Activated naive CD4-positive, alpha-beta T cell treated with anti-CD3 and anti-CD28 coated beads, Interleukin-2, amount 10 ng/mL, durations not matched to agents 7 days and 5 days (primary cell): ENCODE results near the gene KRTAP10-12.
"Not testable (repeated sequence)": the region's sequence is repeated elsewhere in the genome, so short reads cannot be mapped to it uniquely, and the experiment has no call there.

ENCODE experiments used
- CTCF ChIA-PET: fragments of 350-600 bp; sonication (Branson Sonifier 250); formaldehyde crosslinking; loops from one replicate; lab custom pipeline; 2021; ENCODE audit warnings: antibody characterized with exemption; lab: Charles Lee
- DNase-seq: peaks from one replicate; pipeline ENCODE4 v3.0.0-alpha.2; 2020
- H3K27ac Mint-ChIP-seq: one replicate; pipeline ENCODE4 v1.8.0; 2021; ENCODE audit warnings: mild to moderate bottlenecking, moderate library complexity, mixed read lengths
- H3K27me3 Mint-ChIP-seq: one replicate; pipeline ENCODE4 v1.8.0; 2021; ENCODE audit warnings: mild to moderate bottlenecking, mixed read lengths
- H3K36me3 Mint-ChIP-seq: one replicate; pipeline ENCODE4 v1.8.0; 2021; ENCODE audit warnings: mixed read lengths
- H3K4me1 Mint-ChIP-seq: one replicate; pipeline ENCODE4 v1.8.0; 2021; ENCODE audit warnings: mixed read lengths
- H3K4me3 Mint-ChIP-seq: one replicate; pipeline ENCODE4 v1.8.0; 2021; ENCODE audit warnings: mild to moderate bottlenecking, moderate library complexity, mixed read lengths
- H3K9me3 Mint-ChIP-seq: one replicate; pipeline ENCODE4 v1.8.0; 2021; ENCODE audit warnings: mixed read lengths

KRTAP10-12 gene

DNA sequence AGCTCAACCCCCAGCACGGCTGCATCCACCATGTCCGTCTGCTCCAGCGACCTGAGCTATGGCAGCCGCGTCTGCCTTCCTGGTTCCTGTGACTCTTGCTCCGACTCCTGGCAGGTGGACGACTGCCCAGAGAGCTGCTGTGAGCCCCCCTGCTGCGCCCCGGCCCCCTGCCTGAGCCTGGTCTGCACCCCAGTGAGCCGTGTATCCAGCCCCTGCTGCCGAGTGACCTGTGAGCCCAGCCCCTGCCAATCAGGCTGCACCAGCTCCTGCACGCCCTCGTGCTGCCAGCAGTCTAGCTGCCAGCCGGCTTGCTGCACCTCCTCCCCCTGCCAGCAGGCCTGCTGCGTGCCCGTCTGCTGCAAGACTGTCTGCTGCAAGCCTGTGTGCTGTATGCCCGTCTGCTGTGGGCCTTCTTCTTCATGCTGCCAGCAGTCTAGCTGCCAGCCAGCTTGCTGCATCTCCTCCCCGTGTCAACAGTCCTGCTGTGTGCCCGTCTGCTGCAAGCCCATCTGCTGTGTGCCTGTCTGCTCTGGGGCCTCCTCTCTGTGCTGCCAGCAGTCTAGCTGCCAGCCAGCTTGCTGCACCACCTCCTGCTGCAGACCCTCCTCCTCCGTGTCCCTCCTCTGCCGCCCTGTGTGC is at the start of gene KRTAP10-12:
Gene KRTAP10-12 (plus strand): TSS at position 1 of the 639 bp plus-strand sequence. CDS start 30 bp downstream, at position 31.
- peaks cover 76% of the 10 kb centered on the region for H3K27me3 Mint-ChIP-seq
- CTCF ChIA-PET: interaction anchor here (1.4 kb wide), 1 partner anchor 96 kb away, joined by 3 read pairs; no protein-coding TSS in a partner anchor
- H3K4me3 Mint-ChIP-seq, H3K4me1 Mint-ChIP-seq, H3K27ac Mint-ChIP-seq, DNase-seq, H3K36me3 Mint-ChIP-seq: not testable (repeated sequence)
- peaks cover 10% of the 10 kb centered on the region for H3K9me3 Mint-ChIP-seq

GRCh38 chr21:44647222-44647552 is 49.8 kb upstream of the KRTAP10-12 start:
- Mint-ChIP-seq H3K9me3 (peaks cover 30% of the 10 kb centered on the region), H3K27me3 (peaks cover 22% of the 10 kb centered on the region), H3K4me3 (no peak overlapping the region), H3K4me1 (no peaks in the 10 kb centered on the region), H3K27ac (no peak overlapping the region), H3K36me3 (peaks cover 11% of the 10 kb centered on the region)
- CTCF ChIA-PET: interaction anchor here (1.8 kb wide), 1 partner anchor 10 kb away, joined by 4 read pairs; the partner anchor contains the start of gene KRTAP12-3
- DNase-seq: no peak

DNA sequence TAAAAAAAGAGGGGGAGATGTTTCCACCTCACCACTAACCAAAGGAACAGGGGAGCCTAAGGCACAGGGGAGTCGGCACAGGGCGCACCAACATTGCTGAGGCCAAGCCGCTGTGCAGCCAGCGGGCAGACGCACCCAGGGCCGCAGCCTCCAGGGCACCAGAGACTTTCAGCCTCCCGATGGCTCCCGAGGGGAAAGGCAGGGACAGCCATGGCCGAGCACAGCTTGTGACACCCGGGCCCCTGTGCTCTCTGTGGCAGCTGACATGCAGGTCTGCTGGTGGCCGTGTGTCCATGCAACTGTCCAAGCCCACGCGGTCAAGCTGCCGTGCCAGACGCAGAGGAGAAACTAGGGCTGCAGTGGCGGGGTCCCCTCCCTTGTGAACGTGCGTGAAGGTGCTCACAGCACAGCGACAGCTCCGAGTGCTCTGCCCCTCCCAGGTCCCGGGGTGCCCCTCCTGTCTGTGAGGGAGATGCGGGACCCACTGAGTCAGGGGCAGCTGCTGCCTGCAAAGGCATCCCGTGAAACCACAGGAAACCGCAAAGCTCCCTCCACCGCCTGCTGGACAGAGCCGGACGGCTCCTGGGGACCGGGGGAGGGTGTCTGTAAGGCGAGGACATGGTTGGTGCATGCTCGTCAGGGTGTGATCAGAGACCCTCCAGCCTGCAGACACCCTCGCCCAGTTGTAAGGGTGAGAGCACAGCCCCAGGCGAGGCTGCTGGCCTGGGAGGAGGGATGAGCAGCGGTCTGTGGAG is 48.2 kb upstream of the KRTAP10-12 start:
- CTCF ChIA-PET: no interaction called here
- H3K36me3 Mint-ChIP-seq: peaks cover 18% of the 10 kb centered on the region
- H3K4me1 Mint-ChIP-seq: peaks cover 3% of the 10 kb centered on the region
- no peak overlapping the region for H3K4me3 Mint-ChIP-seq
- DNase-seq: no peak
- H3K9me3 Mint-ChIP-seq: peaks cover 27% of the 10 kb centered on the region
- H3K27ac Mint-ChIP-seq: no peak overlapping the region
- H3K27me3 Mint-ChIP-seq: peaks cover 20% of the 10 kb centered on the region

DNA sequence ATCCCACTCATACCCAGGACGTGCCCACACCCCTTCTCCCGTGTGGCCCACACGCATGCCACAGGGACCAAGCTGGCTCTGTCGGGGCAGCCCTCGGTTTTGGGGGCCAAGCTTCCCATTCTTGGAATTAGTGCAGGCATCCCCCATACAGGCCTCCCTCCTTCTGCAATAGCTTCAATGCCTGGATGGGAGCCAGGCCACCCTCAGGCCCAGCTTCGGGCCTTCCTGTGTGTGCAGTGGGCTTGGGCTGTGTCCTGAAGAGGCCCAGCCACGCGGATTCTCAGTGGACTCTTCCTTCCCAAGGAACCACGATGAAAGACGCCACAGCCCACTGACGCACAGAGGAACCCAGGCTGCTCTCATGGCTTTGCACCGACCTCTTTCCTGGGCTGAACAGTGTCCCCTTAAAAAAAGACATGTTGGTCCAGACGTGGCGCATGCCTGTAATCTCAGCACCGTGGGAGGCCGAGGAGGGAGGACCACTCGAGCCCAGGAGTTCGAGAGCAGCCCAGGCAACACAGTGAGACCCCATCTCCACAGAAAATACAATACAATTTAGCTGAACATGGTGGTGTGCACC is 47.4 kb upstream of the KRTAP10-12 start:
- Mint-ChIP-seq H3K36me3 (peaks cover 22% of the 10 kb centered on the region), H3K27ac (no peak overlapping the region), H3K4me1 (peaks cover 12% of the 10 kb centered on the region), H3K9me3 (peaks cover 24% of the 10 kb centered on the region), H3K27me3 (peaks cover 16% of the 10 kb centered on the region), H3K4me3 (no peak overlapping the region)
- DNase-seq: no peak
- CTCF ChIA-PET: no interaction called here

GRCh38 chr21:44650265-44650972 is 46.6 kb upstream of the KRTAP10-12 start:
- H3K9me3 Mint-ChIP-seq: peaks cover 24% of the 10 kb centered on the region
- H3K27ac Mint-ChIP-seq: no peak overlapping the region
- peaks cover 16% of the 10 kb centered on the region for H3K27me3 Mint-ChIP-seq
- no peak overlapping the region for H3K4me3 Mint-ChIP-seq
- CTCF ChIA-PET: no interaction called here
- H3K4me1 Mint-ChIP-seq: peaks cover 19% of the 10 kb centered on the region
- no peak for DNase-seq
- H3K36me3 Mint-ChIP-seq: peaks cover 23% of the 10 kb centered on the region

GRCh38 chr21:44650973-44651675 is 45.8 kb upstream of the KRTAP10-12 start:
- Mint-ChIP-seq H3K27ac (no peak overlapping the region), H3K36me3 (peaks cover 26% of the 10 kb centered on the region), H3K9me3 (peaks cover 29% of the 10 kb centered on the region), H3K4me1 (peaks cover 23% of the 10 kb centered on the region), H3K4me3 (no peak overlapping the region), H3K27me3 (peaks cover 16% of the 10 kb centered on the region)
- no peak for DNase-seq
- CTCF ChIA-PET: no interaction called here

GRCh38 chr21:44653123-44653522 is 43.8 kb upstream of the KRTAP10-12 start:
- Mint-ChIP-seq H3K4me3 (no peak overlapping the region), H3K36me3 (peaks cover 44% of the 10 kb centered on the region), H3K27ac (no peak overlapping the region), H3K27me3 (peaks cover 3% of the 10 kb centered on the region), H3K9me3 (peaks cover 48% of the 10 kb centered on the region), H3K4me1 (peaks cover 43% of the 10 kb centered on the region)
- DNase-seq: no peak
- CTCF ChIA-PET: interaction anchor here (0.7 kb wide), 1 partner anchor 34 kb away, joined by 3 read pairs; no protein-coding TSS in a partner anchor

- Mint-ChIP-seq H3K4me1 (peaks cover 51% of the 10 kb centered on the region), H3K36me3 (peaks cover 52% of the 10 kb centered on the region), H3K4me3 (no peak overlapping the region), H3K27me3 (peaks cover 3% of the 10 kb centered on the region), H3K9me3 (peaks cover 53% of the 10 kb centered on the region), H3K27ac (peak overlapping the region; percentile 85)
- CTCF ChIA-PET: interaction anchor here (0.7 to 1.0 kb wide), 2 partner anchors 30 to 35 kb away, joined by 3 read pairs; no protein-coding TSS in a partner anchor
- peak; percentile 48 for DNase-seq
These were observed 43.1 kb upstream of the KRTAP10-12 start for GRCh38 chr21:44653656-44654575.

- Mint-ChIP-seq H3K4me3 (no peak within 1 kb of the TSS), H3K27me3 (peaks cover 3% of the 10 kb centered on the region), H3K9me3 (peaks cover 61% of the 10 kb centered on the region), H3K4me1 (peaks cover 58% of the 10 kb centered on the region), H3K36me3 (peaks cover 59% of the 10 kb centered on the region), H3K27ac (peak within 1 kb of the TSS; percentile 85)
- no peak for DNase-seq
- CTCF ChIA-PET: interaction anchor here (1.0 kb wide), 1 partner anchor 31 kb away, joined by 3 read pairs; no protein-coding TSS in a partner anchor
These were observed 42.3 kb upstream of the KRTAP10-12 start, which contains the start of gene KRTAP12-4 for GRCh38 chr21:44654576-44655175. Gene KRTAP12-4, minus strand, starts transcription at chr21:44654659. Its CDS starts 45 bp downstream, at chr21:44654614.

- H3K4me3 Mint-ChIP-seq: no peak overlapping the region
- peaks cover 67% of the 10 kb centered on the region for H3K9me3 Mint-ChIP-seq
- no peak for DNase-seq
- CTCF ChIA-PET: interaction anchor here (1.6 kb wide), 1 partner anchor 10 kb away, joined by 4 read pairs; the partner anchor contains the start of gene KRTAP10-11
- peaks cover 65% of the 10 kb centered on the region for H3K4me1 Mint-ChIP-seq
- peak overlapping the region; percentile 97 for H3K27ac Mint-ChIP-seq
- peaks cover 6% of the 10 kb centered on the region for H3K27me3 Mint-ChIP-seq
- peaks cover 66% of the 10 kb centered on the region for H3K36me3 Mint-ChIP-seq
These were observed 40.1 kb upstream of the KRTAP10-12 start for GRCh38 chr21:44656868-44657267.

- Mint-ChIP-seq H3K27me3 (peaks cover 6% of the 10 kb centered on the region), H3K4me1 (peaks cover 65% of the 10 kb centered on the region), H3K27ac (peak within 1 kb of the TSS; percentile 97), H3K9me3 (peaks cover 70% of the 10 kb centered on the region), H3K4me3 (peak within 1 kb of the TSS; percentile 36), H3K36me3 (peaks cover 70% of the 10 kb centered on the region)
- CTCF ChIA-PET: interaction anchor here (0.6 to 1.6 kb wide), 2 partner anchors 11 to 39 kb away, joined by 3 to 4 read pairs; partner anchors contain the start of gene KRTAP10-11
- DNase-seq: peak; percentile 68
These were observed 39.1 kb upstream of the KRTAP10-12 start, which contains the start of gene KRTAP12-3 for GRCh38 chr21:44657635-44658540. Gene KRTAP12-3, plus strand, starts transcription at chr21:44657932. Its CDS starts 48 bp downstream, at chr21:44657980.
